ENCODE measurements around the gene PATJ. TPM values are rescaled to one million over a fixed set of nuclear protein-coding genes. Genes with fewer than 3 reads are reported as not detected.
A peak's percentile ranks its signal among the peaks of the same experiment; 100 is the strongest.

Gene PATJ
- total RNA-seq, 6 experiments from 2014 or later, result 19.0 to 49.0 (median 26.7) TPM

DNA sequence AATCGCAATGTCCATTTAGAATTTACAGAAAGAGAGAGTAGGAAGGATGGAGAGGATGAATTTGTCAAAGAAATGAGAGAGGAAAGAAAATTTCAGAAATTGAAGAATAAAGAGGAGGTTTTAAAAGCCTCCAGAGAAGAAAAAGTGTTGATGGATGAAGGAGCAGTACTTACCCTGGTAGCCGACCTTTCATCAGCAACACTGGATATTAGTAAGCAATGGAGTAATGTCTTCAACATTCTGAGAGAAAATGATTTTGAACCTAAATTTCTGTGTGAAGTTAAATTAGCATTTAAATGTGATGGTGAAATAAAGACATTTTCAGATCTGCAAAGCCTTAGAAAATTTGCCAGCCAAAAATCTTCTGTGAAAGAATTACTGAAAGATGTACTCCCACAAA lies 464.9 kb downstream of the PATJ start:
- ATAC-seq (no peak), DNase-seq (no peak)
- Histone ChIP-seq H3K27ac (no peak overlapping the region), H3K4me3 (no peak overlapping the region), H3K36me3 (no peaks in the 10 kb centered on the region), H3K4me1 (no peaks in the 10 kb centered on the region), H3K9me3 (peaks cover 0 to 5% (median 0%) of the 10 kb centered on the region in 4 donors), H3K27me3 (no peaks in the 10 kb centered on the region)
- WGBS (ENCODE audit: insufficient coverage, low coverage, low lambda C conversion rate, missing lambda C conversion rate), result 83% methylated on average over 2 of the region's 2 CpGs
- TF ChIP-seq POLR2A (IDR thresholded peaks at IDR 0.05), result no peak
- TF ChIP-seq, protein P1, sequence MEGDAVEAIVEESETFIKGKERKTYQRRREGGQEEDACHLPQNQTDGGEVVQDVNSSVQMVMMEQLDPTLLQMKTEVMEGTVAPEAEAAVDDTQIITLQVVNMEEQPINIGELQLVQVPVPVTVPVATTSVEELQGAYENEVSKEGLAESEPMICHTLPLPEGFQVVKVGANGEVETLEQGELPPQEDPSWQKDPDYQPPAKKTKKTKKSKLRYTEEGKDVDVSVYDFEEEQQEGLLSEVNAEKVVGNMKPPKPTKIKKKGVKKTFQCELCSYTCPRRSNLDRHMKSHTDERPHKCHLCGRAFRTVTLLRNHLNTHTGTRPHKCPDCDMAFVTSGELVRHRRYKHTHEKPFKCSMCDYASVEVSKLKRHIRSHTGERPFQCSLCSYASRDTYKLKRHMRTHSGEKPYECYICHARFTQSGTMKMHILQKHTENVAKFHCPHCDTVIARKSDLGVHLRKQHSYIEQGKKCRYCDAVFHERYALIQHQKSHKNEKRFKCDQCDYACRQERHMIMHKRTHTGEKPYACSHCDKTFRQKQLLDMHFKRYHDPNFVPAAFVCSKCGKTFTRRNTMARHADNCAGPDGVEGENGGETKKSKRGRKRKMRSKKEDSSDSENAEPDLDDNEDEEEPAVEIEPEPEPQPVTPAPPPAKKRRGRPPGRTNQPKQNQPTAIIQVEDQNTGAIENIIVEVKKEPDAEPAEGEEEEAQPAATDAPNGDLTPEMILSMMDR (IDR thresholded peaks at IDR 0.05), result no peak
- intact Hi-C loops (cut with DNase I), result no loop called here

DNA sequence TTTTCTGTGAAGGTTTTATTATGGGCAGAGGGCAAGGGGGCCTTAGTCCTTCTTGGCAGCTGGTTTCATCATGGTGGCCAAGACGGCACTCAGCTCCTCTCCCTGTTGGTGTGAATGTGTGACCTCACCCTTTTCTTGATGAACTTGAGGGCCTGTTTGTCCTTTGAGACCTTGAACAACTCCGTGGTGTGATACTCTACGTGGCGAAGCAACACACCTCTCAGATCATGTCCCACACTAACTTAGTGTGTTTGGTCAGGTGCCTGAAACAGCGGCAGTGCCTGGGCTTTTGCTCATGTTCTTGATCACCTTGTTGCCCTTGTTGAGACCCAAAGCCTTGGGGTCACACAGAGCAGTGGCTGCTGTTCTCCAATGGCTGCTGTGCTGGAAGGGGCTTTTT lies 465.8 kb downstream of the PATJ start:
- DNase-seq (peak in 1 of 3 donors; percentile 7), ATAC-seq (no peak)
- intact Hi-C loops (cut with DNase I), result no loop called here
- H3K4me3 ChIP-seq, result no peak overlapping the region
- peaks cover 0 to 5% (median 0%) of the 10 kb centered on the region in 4 donors for H3K9me3 ChIP-seq
- H3K4me1 ChIP-seq, result no peaks in the 10 kb centered on the region
- WGBS (ENCODE audit: insufficient coverage, low coverage, low lambda C conversion rate, missing lambda C conversion rate), result 71% methylated on average over 2 of the region's 5 CpGs
- TF ChIP-seq, protein P1 (IDR thresholded peaks at IDR 0.05), result no peak
- no peak for TF ChIP-seq POLR2A (IDR thresholded peaks at IDR 0.05)
- H3K27ac ChIP-seq, result no peak overlapping the region
- H3K27me3 ChIP-seq, result no peaks in the 10 kb centered on the region
- no peaks in the 10 kb centered on the region for H3K36me3 ChIP-seq

DNA sequence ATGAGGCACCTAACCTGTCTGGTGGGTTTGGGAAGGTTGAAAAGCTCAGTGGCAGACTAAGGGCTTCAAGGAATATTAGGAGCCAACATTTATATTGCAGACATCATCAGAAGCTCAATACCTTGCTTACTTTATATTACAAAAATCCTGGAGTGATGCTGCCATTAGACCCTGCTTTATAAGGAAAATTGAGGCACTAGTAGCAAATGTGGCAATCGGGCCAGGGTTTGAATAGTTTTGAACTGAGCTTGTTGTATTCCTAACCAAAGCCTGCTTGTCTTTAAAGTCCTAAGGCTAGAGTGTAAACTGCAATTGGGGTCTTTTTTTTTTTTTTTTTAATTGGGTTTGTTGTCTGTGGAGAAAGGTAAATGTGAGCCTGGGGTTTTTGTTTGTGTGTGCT lies 466.7 kb downstream of the PATJ start:
- DNase-seq, result no peak
- no peak for ATAC-seq
- Histone ChIP-seq H3K4me1 (no peaks in the 10 kb centered on the region), H3K4me3 (no peak overlapping the region), H3K27me3 (no peaks in the 10 kb centered on the region), H3K27ac (no peak overlapping the region), H3K36me3 (no peaks in the 10 kb centered on the region), H3K9me3 (peaks cover 0 to 5% (median 0%) of the 10 kb centered on the region in 4 donors)
- WGBS (ENCODE audit: insufficient coverage, low coverage, low lambda C conversion rate, missing lambda C conversion rate), result 0% methylated on average over 1 of the region's 1 CpG
- TF ChIP-seq, protein P1 (IDR thresholded peaks at IDR 0.05), result no peak
- TF ChIP-seq POLR2A (IDR thresholded peaks at IDR 0.05), result no peak
- intact Hi-C loops (cut with DNase I), result no loop called here

DNA sequence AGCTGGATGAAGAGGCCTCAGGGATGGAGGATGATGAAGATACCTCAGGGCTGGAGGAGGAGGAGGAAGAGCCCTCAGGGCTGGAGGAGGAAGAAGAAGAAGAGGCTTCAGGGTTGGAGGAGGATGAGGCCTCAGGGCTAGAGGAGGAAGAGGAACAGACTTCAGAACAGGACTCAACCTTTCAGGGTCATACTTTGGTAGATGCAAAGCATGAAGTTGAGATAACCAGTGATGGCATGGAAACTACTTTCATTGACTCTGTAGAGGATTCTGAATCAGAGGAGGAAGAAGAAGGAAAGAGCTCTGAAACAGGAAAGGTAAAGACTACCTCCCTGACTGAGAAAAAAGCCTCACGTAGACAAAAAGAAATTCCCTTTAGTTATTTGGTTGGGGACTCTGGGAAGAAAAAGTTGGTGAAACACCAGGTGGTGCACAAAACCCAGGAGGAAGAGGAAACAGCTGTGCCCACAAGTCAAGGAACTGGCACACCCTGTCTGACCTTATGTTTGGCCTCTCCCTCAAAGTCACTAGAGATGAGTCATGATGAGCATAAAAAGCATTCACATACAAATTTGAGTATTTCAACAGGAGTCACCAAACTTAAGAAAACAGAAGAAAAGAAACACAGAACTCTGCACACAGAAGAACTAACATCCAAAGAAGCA lies 467.8 kb downstream of the PATJ start:
- H3K27me3 ChIP-seq, result no peaks in the 10 kb centered on the region
- no peak for ATAC-seq

More for the DNA sequence above, 467.8 kb downstream of the PATJ start:
- peaks cover 0 to 5% (median 0%) of the 10 kb centered on the region in 4 donors for H3K9me3 ChIP-seq
- DNase-seq, result no peak
- H3K4me3 ChIP-seq, result no peak overlapping the region
- H3K27ac ChIP-seq, result no peak overlapping the region
- 38% methylated on average over 1 of the region's 1 CpG for WGBS (ENCODE audit: insufficient coverage, low coverage, low lambda C conversion rate, missing lambda C conversion rate)
- H3K4me1 ChIP-seq, result no peaks in the 10 kb centered on the region
- intact Hi-C loops (cut with DNase I), result no loop called here
- TF ChIP-seq, protein P1 (IDR thresholded peaks at IDR 0.05), result no peak
- no peak for TF ChIP-seq POLR2A (IDR thresholded peaks at IDR 0.05)
- H3K36me3 ChIP-seq, result no peaks in the 10 kb centered on the region
